B cell (primary cell): Measurements from ENCODE around the gene SCUBE1. TPM values are rescaled to one million over a fixed set of nuclear protein-coding genes. Genes with fewer than 3 reads are reported as not detected.

Source experiments
- ATAC-seq: fragments of 200-7000 bp; cut with Tn5 transposase; one replicate; pipeline ENCODE4 v1.10.0; 2021; ENCODE audit warnings: low read depth, mild to moderate bottlenecking, moderate number of reproducible peaks, moderate library complexity
- CTCF ChIA-PET: fragments of 350-600 bp; sonication (Branson Sonifier 250); formaldehyde crosslinking; loops from one replicate; lab custom pipeline; 2021; ENCODE audit warnings: antibody characterized with exemption, inconsistent platforms; lab: Charles Lee
- POLR2A ChIA-PET: fragments of 350-600 bp; sonication (Branson Sonifier 250); formaldehyde crosslinking; loops from one replicate; lab custom pipeline; 2021; ENCODE audit warnings: antibody characterized with exemption; lab: Charles Lee
- DNase-seq: peaks from one replicate; pipeline ENCODE4 v3.0.0; 2013
- H2AFZ ChIP-seq: 2 replicates; pipeline ENCODE4 v1.6.1; 2012; ENCODE audit warnings: mild to moderate bottlenecking, low read depth, low read length; ENCODE audit not compliant: insufficient read depth, poor library complexity, severe bottlenecking
- H3K27ac ChIP-seq, 2 donors: 1 replicate in 1 of 2; 2 replicates in 1 of 2; pipeline ENCODE4 v1.5.1; 2012 to 2013; ENCODE audit warnings: low read length in 2 of 2, mild to moderate bottlenecking in 2 of 2, moderate library complexity in 1 of 2
- H3K27me3 ChIP-seq, 4 experiments: fragments of 200-600 bp in 1 of 4; sonication (generic) in 1 of 4; replicated peaks in 1 of 4; 1 replicate in 2 of 4; 2 replicates in 2 of 4; pipeline versions ENCODE4 v1.6.1 to v1.7.0; 2013 to 2016; ENCODE audit warnings: low read length in 3 of 4, mild to moderate bottlenecking in 2 of 4, mixed read lengths in 1 of 4, moderate library complexity in 1 of 4; ENCODE audit not compliant: insufficient read depth in 4 of 4, control insufficient read depth in 3 of 4; ENCODE audit errors: control extremely low read depth in 1 of 4
- H3K36me3 ChIP-seq, 2 experiments: replicated peaks in 1 of 2; 1 replicate in 1 of 2; 2 replicates in 1 of 2; pipeline versions ENCODE4 v1.6.1 to v1.7.1; 2013; ENCODE audit warnings: low read length in 1 of 2; ENCODE audit not compliant: insufficient read depth in 2 of 2, control insufficient read depth in 1 of 2; ENCODE audit errors: control extremely low read depth in 1 of 2, extremely low read depth in 1 of 2
- H3K4me1 ChIP-seq, 2 donors: fragments of 200-600 bp in 1 of 2; sonication (generic) in 1 of 2; 1 replicate in 1 of 2; 2 replicates in 1 of 2; pipeline versions ENCODE4 v1.5.1 to v1.6.1; 2013 to 2017; ENCODE audit warnings: low read length in 2 of 2; ENCODE audit not compliant: control insufficient read depth in 2 of 2, insufficient read depth in 2 of 2
- H3K4me2 ChIP-seq: replicated peaks from 2 replicates; pipeline ENCODE3; 2012; ENCODE audit warnings: mild to moderate bottlenecking, low read depth, low read length; ENCODE audit not compliant: poor library complexity, severe bottlenecking
- H3K4me3 ChIP-seq, 5 experiments: fragments of 200-600 bp in 1 of 5; sonication (generic) in 1 of 5; 1 replicate in 3 of 5; 2 replicates in 2 of 5; pipeline versions ENCODE4 v1.5.1 to v1.7.0; 2011 to 2016; ENCODE audit warnings: low read length in 4 of 5, mild to moderate bottlenecking in 4 of 5, low read depth in 2 of 5, control low read depth in 1 of 5, moderate library complexity in 1 of 5; ENCODE audit not compliant: insufficient read depth in 1 of 5; ENCODE audit errors: control extremely low read depth in 1 of 5, extremely low read depth in 1 of 5
- H3K79me2 ChIP-seq: fragments of 200-600 bp; sonication (generic); one replicate; pipeline ENCODE4 v1.6.0; 2016; ENCODE audit warnings: low read length; ENCODE audit not compliant: control insufficient read depth, insufficient read depth
- H3K9ac ChIP-seq: fragments of 200-600 bp; sonication (generic); 2 replicates; pipeline ENCODE4 v1.6.1; 2017; ENCODE audit warnings: mild to moderate bottlenecking, low read length, moderate library complexity
- H3K9me3 ChIP-seq, 3 donors: one replicate each; pipeline versions ENCODE4 v1.6.1 to v1.7.1; 2013; ENCODE audit warnings: low read length in 2 of 3; ENCODE audit not compliant: control insufficient read depth in 2 of 3, insufficient read depth in 1 of 3; ENCODE audit errors: control extremely low read depth in 1 of 3
- H4K20me1 ChIP-seq: 2 replicates; pipeline ENCODE4 v1.6.0; 2012; ENCODE audit warnings: mild to moderate bottlenecking, low read length; ENCODE audit not compliant: insufficient read depth, control insufficient read depth, poor library complexity, severe bottlenecking
- H3K27ac Mint-ChIP-seq: one replicate; pipeline ENCODE4 v1.8.0; 2021; ENCODE audit warnings: mixed read lengths
- H3K27me3 Mint-ChIP-seq: one replicate; pipeline ENCODE4 v1.8.0; 2021; ENCODE audit warnings: mixed read lengths
- H3K4me1 Mint-ChIP-seq: one replicate; pipeline ENCODE4 v1.8.0; 2021; ENCODE audit warnings: mixed read lengths
- H3K4me3 Mint-ChIP-seq: one replicate; pipeline ENCODE4 v1.8.0; 2021; ENCODE audit warnings: mixed read lengths
- H3K9me3 Mint-ChIP-seq: one replicate; pipeline ENCODE4 v1.8.0; 2022; ENCODE audit warnings: mixed read lengths; ENCODE audit not compliant: insufficient read depth
- CTCF ChIP-seq: fragments of 200-600 bp; IDR thresholded peaks from one replicate; pipeline ENCODE4 v1.8.0; 2022; ENCODE audit warnings: antibody characterized with exemption, mild to moderate bottlenecking
- EZH2 ChIP-seq: IDR thresholded peaks from 2 replicates; pipeline ENCODE4 v1.6.1; 2012; ENCODE audit warnings: borderline replicate concordance, low read depth, mild to moderate bottlenecking, moderate library complexity, low read length; ENCODE audit not compliant: insufficient read depth, poor library complexity, severe bottlenecking
- WGBS: methylation state at CpG from one replicate; pipeline ENCODE4 v1.1.5; 2013; ENCODE audit warnings: missing lambda C conversion rate; ENCODE audit not compliant: insufficient coverage; 5-methylcytosine and 5-hydroxymethylcytosine counted together
- intact Hi-C: fragments of 100-400 bp; cut with micrococcal nuclease; formaldehyde crosslinking; loops from one replicate; pipeline ENCODE4 v1.10.0; 2022
- polyA plus RNA-seq: library from polyadenylated mRNA; depleted of rRNA; stranded (reverse); fragments of >200 nt; gene quantifications from 2 replicates; pipeline ENCODE4 v1.2.3, GENCODE V29; 2012
- total RNA-seq, 2 donors: library from RNA; stranded (reverse); fragments of 120-200 nt in 1 of 2; gene quantifications; 1 replicate in 1 of 2; 2 replicates in 1 of 2; pipeline versions ENCODE4 v1.2.3 to v1.2.4, GENCODE V29; 2013 to 2022

Gene SCUBE1
- total and polyA plus RNA-seq, 2 donors (not counting 1 experiment from before 2014, with no cell fraction given) = not detected

DNA sequence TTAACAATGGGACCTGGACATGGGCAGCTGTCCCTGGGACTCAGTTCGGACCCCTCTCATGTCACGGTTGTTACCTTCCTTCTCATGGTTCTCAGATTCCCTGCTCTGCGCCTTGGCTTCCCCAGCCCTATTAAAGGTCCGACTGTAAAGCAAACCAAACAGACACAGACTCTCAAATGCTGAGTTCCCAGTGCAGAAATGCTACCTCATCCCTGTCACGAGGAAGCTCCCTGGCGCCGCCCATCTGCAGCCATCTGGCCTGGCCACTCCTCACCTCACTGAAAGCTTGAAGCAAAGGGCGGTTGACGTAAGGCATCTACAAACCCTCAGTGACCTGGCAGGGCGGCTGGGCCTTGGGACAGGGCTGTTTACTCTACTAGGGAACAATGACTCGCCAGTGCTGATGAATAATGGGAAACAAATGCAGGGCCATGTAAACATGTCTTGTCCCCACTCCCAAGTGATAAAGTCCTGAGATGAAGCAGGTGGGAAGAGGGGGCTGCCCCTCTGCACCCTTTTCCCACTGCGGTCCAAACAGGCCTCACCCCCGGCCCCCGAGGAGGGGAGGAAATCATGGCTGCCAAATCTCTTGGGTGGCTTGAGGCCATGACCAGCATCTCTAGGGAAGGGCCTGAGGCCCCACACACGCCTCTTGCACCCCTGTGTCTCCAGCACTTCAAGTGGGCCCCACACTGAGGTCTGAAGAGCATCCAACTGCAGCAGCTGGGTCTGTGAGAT is 49.3 kb downstream of the SCUBE1 start:
- Mint-ChIP-seq H3K27ac (no peak overlapping the region), H3K4me1 (no peaks in the 10 kb centered on the region), H3K4me3 (no peak overlapping the region), H3K9me3 (no peaks in the 10 kb centered on the region), H3K27me3 (peaks cover 4% of the 10 kb centered on the region)
- no peaks in the 10 kb centered on the region for H3K36me3 ChIP-seq
- DNase-seq (no peak), ATAC-seq (no peak)
- no peaks in the 10 kb centered on the region for H3K27me3 ChIP-seq
- no peak overlapping the region for H3K4me2 ChIP-seq
- CTCF ChIA-PET = no interaction called here
- intact Hi-C loops = no loop called here
- TF ChIP-seq EZH2 (no peak), CTCF (no peak)
- no peak overlapping the region for H2AFZ ChIP-seq
- no peak overlapping the region for H3K27ac ChIP-seq
- no peak overlapping the region for H3K9ac ChIP-seq
- 83% methylated on average over 11 of the region's 15 CpGs for WGBS
- H3K79me2 ChIP-seq = no peaks in the 10 kb centered on the region
- POLR2A ChIA-PET = no interaction called here
- H4K20me1 ChIP-seq = no peaks in the 10 kb centered on the region
- no peaks in the 10 kb centered on the region for H3K9me3 ChIP-seq
- no peak overlapping the region for H3K4me3 ChIP-seq
- H3K4me1 ChIP-seq = no peaks in the 10 kb centered on the region

GRCh38 chr22:43293259-43293654 is 49.9 kb downstream of the SCUBE1 start:
- H3K9me3 ChIP-seq = no peaks in the 10 kb centered on the region
- DNase-seq = no peak
- H3K36me3 ChIP-seq = no peaks in the 10 kb centered on the region
- H3K4me1 ChIP-seq = no peaks in the 10 kb centered on the region
- no peaks in the 10 kb centered on the region for H3K9me3 Mint-ChIP-seq
- H4K20me1 ChIP-seq = no peaks in the 10 kb centered on the region
- CTCF ChIA-PET = no interaction called here
- no peak overlapping the region for H3K4me3 ChIP-seq
- WGBS = 93% methylated on average over 17 of the region's 17 CpGs
- no peak overlapping the region for H3K4me3 Mint-ChIP-seq
- H2AFZ ChIP-seq = no peak overlapping the region
- no peak overlapping the region for H3K9ac ChIP-seq
- H3K27ac Mint-ChIP-seq = no peak overlapping the region
- H3K27me3 Mint-ChIP-seq = peaks cover 4% of the 10 kb centered on the region
- intact Hi-C loops = no loop called here
- H3K79me2 ChIP-seq = no peaks in the 10 kb centered on the region
- H3K4me2 ChIP-seq = no peak overlapping the region
- H3K4me1 Mint-ChIP-seq = no peaks in the 10 kb centered on the region
- no peak for ATAC-seq
- no peak for TF ChIP-seq CTCF
- POLR2A ChIA-PET = no interaction called here
- no peaks in the 10 kb centered on the region for H3K27me3 ChIP-seq
- H3K27ac ChIP-seq = no peak overlapping the region
